Stomach smooth muscle (tissue), 2 donors: Measurements from ENCODE around the gene C19orf25.

ENCODE experiments used
- H3K27ac ChIP-seq: one replicate; pipeline ENCODE4 v1.7.0; 2013; ENCODE audit warnings: mild to moderate bottlenecking, low read length, inconsistent platforms
- H3K27me3 ChIP-seq, 2 donors: one replicate each; pipeline ENCODE4 v1.7.0; 2013; ENCODE audit warnings: low read length in 2 of 2; ENCODE audit not compliant: insufficient read depth in 2 of 2, control insufficient read depth in 1 of 2
- H3K36me3 ChIP-seq, 2 donors: one replicate each; pipeline ENCODE4 v1.7.0; 2013; ENCODE audit warnings: low read length in 2 of 2; ENCODE audit not compliant: control insufficient read depth in 2 of 2, insufficient read depth in 2 of 2
- H3K4me1 ChIP-seq: one replicate; pipeline ENCODE4 v1.7.0; 2013; ENCODE audit warnings: low read length; ENCODE audit not compliant: control insufficient read depth, insufficient read depth
- H3K4me3 ChIP-seq, 2 donors: one replicate each; pipeline ENCODE4 v1.7.0; 2013; ENCODE audit warnings: low read length in 2 of 2
- H3K9ac ChIP-seq, 2 donors: one replicate each; pipeline ENCODE4 v1.7.0; 2013; ENCODE audit warnings: low read length in 2 of 2, mild to moderate bottlenecking in 1 of 2
- H3K9me3 ChIP-seq, 2 donors: one replicate each; pipeline ENCODE4 v1.7.0; 2013; ENCODE audit warnings: low read length in 2 of 2; ENCODE audit not compliant: control insufficient read depth in 2 of 2
- donor health status: healthy.
- donor health status: Pancreatic carcinoma.

The C19orf25 gene

DNA sequence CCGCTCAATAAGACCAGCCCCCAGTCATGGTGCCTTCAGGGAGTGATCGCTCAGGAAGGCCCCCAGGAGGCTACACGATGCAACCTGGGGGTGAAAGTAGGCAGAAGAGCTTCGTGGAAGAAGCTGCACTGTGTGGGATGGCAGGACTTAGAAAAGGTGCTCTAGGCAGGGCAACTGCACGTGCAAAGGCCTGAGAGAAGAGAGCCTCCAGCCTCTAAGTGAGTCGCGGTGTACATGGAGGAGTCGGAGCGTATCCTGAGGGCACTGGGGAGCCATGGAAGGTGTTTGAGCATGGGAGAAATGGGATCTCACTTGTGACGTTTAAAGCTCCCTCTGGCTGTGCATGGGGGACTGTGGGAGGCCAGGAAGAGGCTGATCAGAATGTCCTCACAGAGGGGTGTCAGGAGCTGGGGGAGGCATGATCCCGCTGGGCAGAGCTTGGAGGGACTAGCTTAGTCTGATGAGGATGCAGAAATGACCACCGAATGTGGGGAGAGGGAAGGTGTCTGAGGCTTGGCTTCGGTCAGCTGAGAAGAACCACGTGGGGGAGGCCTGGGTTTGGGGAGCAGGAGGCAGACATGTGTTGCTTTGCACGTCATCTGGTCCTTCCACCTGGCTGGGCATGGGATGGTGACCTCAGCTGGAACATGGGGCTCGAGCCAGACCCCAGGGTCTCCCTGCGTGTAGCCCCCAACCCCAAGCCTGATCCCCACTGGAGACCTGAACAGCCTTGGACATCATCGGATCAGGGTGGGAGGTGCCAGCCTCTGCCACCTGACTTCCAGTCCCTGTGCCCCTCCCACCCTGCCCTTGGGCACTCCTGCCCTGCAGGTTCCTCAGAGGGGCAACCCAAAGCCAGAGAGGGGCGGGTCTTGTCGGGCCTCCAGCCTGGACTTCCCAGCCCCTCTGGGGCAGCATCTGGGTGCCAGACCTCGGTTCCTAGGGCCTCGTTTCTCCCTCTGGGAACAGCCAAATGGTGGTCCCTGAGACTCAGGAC lies 28.0 kb downstream of the C19orf25 start:
- Histone ChIP-seq H3K9me3 (no peaks in the 10 kb centered on the region), H3K27ac (no peak overlapping the region), H3K4me3 (no peak overlapping the region), H3K27me3 (peaks cover 68 to 86% of the 10 kb centered on the region in 2 donors), H3K36me3 (no peaks in the 10 kb centered on the region), H3K4me1 (peaks cover 15% of the 10 kb centered on the region), H3K9ac (no peak overlapping the region)

DNA sequence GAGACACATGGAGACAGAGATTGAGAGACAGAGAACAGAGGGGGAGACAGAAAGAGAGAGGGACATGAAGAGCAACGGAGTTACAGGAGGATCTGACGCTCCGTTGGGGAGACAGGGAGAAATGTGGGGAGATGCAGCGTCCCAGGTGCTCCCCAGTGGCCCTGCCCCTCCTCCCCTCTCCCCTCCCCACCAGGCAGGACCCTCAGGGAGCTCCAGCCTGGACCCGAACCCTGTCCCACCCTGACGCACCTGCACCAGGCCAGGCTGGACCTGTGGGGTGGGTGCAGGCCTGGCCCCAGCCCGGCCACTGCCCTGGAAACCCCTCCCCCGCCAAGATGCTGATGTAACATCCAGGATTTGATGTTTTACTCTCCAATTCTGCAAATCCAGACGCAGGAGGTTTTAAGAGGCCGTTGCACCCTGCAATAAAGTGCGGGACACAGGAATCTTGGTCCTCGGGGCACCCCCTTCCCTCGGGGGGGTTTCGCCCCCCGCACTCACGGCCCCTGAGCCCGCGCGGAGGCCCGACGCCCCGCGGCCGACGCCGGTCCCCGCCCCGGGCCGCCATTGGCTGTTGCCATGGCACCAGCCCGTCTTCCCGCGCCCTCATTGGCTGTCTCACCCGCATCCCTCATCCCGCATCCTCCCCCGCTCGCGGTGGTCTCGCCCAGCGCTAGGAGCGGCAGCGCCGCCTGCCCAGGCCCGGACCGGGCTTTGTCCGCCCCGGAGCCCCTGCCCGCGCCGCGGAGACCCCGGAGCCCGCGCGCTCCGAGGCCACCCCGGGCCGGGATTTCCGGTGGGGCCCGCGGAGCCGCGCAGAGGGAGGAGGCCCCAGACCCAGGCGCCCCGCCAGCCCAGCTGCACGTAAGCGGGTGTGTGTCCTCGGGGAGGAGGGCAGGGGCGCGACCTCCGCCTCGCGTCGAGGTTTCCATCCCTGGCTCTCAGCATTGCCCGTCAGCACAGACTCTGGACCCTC lies 29.3 kb downstream of the C19orf25 start, which contains the start of gene APC2:
Gene APC2 (plus strand): TSS at position 655 of the 976 bp plus-strand sequence. CDS start 2,881 bp downstream, outside the sequence.
- no peaks in the 10 kb centered on the region for H3K9me3 ChIP-seq
- no peak within 1 kb of the TSS for H3K9ac ChIP-seq
- no peaks in the 10 kb centered on the region for H3K36me3 ChIP-seq
- H3K4me3 ChIP-seq, result no peak within 1 kb of the TSS
- no peak within 1 kb of the TSS for H3K27ac ChIP-seq
- peaks cover 63 to 83% of the 10 kb centered on the region in 2 donors for H3K27me3 ChIP-seq
- peaks cover 25% of the 10 kb centered on the region for H3K4me1 ChIP-seq

DNA sequence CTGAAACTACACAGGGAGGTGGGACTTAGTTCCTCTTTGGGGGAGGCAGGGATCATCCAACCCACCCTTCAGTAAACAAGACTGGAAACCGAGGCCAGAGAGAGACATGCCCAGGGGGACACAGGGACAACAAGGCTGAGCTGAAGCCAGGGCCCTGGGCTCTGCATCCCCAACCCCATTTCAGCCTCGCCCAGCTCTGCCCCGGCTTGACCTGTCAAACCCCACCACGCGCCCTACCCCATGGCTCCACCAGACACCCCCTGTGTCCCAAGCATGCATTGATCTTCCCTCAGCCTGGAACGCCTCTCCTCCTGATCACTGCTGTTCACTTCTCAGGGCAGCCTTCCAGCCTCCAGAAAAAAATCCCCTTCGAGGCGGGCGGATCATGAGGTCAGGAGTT lies 31.1 kb downstream of the C19orf25 start:
- Histone ChIP-seq H3K4me3 (no peak overlapping the region), H3K27me3 (peaks cover 52 to 71% of the 10 kb centered on the region in 2 donors)

DNA sequence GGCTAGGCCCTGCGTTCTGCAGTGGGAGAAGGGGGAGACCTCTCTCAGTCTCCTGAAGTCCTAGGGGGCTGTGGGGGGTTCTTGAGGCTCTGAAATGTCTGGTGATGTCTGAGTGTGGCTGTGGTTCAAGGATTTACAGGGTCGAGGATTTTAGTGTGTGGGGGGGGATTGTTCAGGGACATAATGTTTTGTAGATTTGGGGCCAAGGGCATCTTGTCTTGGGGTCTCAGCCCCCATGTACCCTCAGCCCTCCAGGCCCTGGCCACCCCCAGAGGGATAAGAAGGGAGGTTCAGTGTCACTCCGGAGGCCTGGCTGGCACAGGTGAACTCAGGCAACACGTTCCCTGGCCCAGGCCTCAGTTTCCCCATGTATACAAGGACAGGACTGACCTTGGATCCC lies 31.5 kb downstream of the C19orf25 start:
- Histone ChIP-seq H3K4me1 (peaks cover 19% of the 10 kb centered on the region), H3K36me3 (no peaks in the 10 kb centered on the region), H3K4me3 (no peak overlapping the region), H3K9me3 (no peaks in the 10 kb centered on the region), H3K9ac (no peak overlapping the region), H3K27me3 (peaks cover 48 to 66% of the 10 kb centered on the region in 2 donors), H3K27ac (no peak overlapping the region)

More for the DNA sequence above, 31.1 kb downstream of the C19orf25 start:
- no peak overlapping the region for H3K9ac ChIP-seq
- H3K36me3 ChIP-seq, result no peaks in the 10 kb centered on the region
- H3K27ac ChIP-seq, result no peak overlapping the region
- H3K4me1 ChIP-seq, result peaks cover 19% of the 10 kb centered on the region
- H3K9me3 ChIP-seq, result no peaks in the 10 kb centered on the region

DNA sequence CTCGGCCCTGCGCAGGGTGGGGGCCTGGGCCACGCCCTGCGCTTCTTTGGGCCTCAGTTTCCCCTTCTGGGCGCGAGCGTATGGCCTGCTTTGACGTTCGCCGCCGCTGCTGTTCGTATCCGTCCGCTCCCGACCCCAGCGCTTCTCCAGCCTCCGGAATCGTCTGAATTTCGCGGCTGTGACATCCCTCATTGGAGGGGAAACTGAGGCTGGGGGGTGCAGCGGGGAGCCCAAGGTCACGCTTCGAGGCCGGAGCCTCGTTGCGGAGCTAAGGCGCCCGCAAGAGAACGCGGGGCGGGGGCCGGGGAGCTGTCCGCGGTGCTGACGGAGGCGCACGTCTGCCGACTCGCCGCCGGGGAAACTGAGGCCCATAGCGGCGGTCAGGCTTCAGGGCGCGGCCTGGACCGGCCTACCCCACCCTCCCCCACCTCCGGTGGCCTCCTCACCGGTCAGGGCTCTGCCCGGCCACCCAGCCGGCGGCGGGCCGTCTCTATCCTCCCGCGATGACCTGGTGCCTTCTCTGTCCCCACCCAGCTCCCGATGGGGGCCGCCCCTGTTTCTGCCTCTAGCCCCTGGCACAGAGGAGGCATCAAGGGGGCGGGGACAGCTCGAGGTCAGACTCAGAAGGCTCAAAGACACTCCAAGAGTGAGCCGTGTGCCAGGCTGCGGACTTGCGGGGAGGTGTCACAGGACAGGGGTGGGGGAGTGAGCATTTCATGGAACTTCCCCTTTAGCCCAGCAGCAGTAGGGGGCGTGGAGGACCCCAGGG lies 32.1 kb downstream of the C19orf25 start:
- Histone ChIP-seq H3K36me3 (peaks cover under 1 to 3% of the 10 kb centered on the region in 2 donors), H3K27ac (no peak overlapping the region), H3K9me3 (no peaks in the 10 kb centered on the region), H3K4me3 (no peak overlapping the region), H3K4me1 (peaks cover 21% of the 10 kb centered on the region), H3K9ac (no peak overlapping the region), H3K27me3 (peaks cover 42 to 61% of the 10 kb centered on the region in 2 donors)

DNA sequence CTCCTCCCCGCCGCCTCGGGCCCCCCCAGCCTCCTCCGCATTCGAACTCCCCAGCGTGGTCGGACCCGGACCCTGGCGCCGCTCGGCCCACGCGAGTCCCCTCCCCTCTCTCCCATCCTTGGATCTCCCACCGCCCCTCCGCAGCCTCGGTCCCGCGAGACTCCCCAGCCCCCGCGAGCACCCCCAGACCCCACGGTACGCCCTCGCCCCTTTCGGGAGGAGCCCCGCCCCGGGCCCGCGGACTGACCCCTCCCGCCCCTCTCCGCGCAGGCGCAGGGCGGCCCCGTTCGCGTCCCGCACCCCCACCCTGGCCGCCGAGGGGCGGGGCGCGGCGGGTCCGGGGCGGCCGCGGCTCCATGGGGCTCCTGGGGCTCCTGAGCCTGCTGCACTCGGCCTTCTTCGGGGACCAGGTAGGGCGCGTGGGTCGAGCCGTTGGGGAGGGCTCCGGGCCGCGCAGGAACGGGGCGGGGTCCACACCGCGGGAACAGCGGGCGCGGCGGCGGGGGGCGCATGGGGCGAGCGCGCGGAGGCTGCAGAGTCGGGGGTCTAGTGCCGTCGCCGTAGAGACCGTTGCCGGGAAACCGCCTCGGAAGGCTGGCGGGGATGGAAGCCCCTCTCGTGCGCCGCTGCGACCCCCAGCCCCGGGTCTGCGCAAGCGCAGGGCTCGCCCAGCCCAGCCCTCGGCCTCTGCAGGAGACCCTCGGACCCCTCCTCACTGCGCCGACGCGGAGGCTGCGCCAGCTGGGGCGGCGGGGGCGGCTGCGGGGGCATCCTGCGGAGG lies 32.9 kb downstream of the C19orf25 start:
- peaks cover 36 to 53% of the 10 kb centered on the region in 2 donors for H3K27me3 ChIP-seq
- H3K9me3 ChIP-seq, result no peaks in the 10 kb centered on the region
- H3K36me3 ChIP-seq, result peaks cover 5 to 10% of the 10 kb centered on the region in 2 donors
- no peak overlapping the region for H3K9ac ChIP-seq
- H3K27ac ChIP-seq, result no peak overlapping the region
- peaks cover 21% of the 10 kb centered on the region for H3K4me1 ChIP-seq
- H3K4me3 ChIP-seq, result no peak overlapping the region

DNA sequence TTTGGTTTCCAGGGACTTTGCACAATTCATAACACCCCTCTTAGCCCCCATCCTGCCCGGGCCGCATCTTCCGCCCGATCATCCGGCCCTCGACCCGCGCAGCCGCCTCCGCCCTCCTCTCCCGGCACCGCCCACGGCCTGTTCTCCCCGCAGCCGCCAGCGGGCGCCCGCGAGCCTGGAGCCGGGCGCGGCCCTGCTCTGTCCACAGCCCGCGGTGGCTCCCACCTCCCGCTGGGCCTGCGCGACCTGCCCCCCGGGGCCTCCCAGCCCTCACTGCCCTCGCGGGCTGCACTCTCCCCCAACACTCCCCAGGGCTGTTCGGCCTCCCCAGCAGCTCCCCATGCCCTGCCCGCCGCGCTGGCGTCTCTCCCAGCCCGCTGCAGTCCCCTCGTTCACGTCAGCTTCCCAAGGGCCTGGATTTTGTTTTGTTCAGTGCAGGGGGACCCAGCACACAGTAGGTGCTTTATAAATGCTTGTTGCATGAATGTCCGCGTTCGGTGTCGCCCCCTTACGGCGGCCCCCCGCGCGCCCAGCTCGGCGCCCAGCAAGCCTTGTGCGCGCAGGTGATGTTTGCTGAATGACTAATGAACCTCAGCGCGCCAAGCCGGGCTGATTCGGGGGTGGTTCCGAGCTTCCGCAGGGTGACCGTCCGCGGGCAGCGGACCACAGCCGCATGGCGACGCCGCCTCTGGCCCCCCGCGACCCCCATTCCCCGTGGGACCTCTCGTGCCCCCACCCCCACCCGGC lies 33.7 kb downstream of the C19orf25 start:
- Histone ChIP-seq H3K9me3 (no peaks in the 10 kb centered on the region), H3K27me3 (peaks cover 29 to 45% of the 10 kb centered on the region in 2 donors), H3K36me3 (peaks cover 13 to 18% of the 10 kb centered on the region in 2 donors), H3K4me3 (peak overlapping the region; percentile 25 to 54), H3K9ac (no peak overlapping the region), H3K4me1 (peaks cover 21% of the 10 kb centered on the region), H3K27ac (no peak overlapping the region)

DNA sequence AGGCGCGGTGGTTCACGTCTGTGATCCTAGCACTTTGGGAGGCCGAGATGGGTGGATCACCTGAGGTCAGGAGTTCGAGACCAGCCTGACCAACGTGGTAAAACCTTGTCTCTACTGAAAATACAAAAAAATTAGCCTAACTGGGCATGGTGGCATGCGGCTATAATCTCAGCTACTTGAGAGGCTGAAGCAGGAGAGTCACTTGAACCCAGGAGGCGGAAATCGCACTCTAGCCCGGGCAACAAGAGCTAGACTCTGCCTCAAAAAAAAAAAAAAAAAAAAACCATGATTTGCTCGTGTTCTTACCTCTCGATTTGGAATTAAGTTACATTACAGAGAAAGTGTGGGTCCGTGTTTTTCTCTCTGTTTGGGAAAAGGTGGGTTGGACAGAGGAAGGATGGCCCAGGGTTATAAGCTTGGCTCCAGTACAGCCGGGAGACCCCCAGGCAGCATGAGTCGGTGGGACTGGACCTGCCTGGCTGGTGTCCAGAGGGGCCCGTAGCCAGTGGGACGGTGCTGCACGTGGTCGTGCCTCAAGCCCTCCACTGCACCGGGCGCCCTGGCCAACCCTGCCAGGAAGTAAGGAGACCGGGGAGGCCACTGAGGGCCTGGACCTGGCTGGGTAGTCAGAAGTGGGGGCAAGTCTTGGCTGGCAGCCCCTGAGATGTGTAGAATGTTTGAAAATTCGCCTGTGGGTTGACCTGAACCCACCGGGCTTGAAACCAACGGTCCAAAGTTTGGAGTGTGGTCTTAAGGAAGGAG lies 37.2 kb downstream of the C19orf25 start:
- Histone ChIP-seq H3K9ac (no peak overlapping the region), H3K27ac (no peak overlapping the region), H3K4me1 (peaks cover 33% of the 10 kb centered on the region), H3K4me3 (no peak overlapping the region), H3K9me3 (no peaks in the 10 kb centered on the region), H3K36me3 (peaks cover 18 to 19% of the 10 kb centered on the region in 2 donors), H3K27me3 (peaks cover 6 to 17% of the 10 kb centered on the region in 2 donors)
